HG02973 (cell line): ENCODE measurements around the gene BBOX1.
"Not testable (repeated sequence)": the region's sequence is repeated elsewhere in the genome, so short reads cannot be mapped to it uniquely, and the experiment has no call there.

Source experiments
- ATAC-seq: cut with Tn5 transposase; IDR thresholded peaks from one replicate; pipeline ENCODE4 v1.9.1; 2021; ENCODE audit warnings: moderate library complexity; ENCODE audit not compliant: unreplicated experiment

Gene BBOX1, protein sequence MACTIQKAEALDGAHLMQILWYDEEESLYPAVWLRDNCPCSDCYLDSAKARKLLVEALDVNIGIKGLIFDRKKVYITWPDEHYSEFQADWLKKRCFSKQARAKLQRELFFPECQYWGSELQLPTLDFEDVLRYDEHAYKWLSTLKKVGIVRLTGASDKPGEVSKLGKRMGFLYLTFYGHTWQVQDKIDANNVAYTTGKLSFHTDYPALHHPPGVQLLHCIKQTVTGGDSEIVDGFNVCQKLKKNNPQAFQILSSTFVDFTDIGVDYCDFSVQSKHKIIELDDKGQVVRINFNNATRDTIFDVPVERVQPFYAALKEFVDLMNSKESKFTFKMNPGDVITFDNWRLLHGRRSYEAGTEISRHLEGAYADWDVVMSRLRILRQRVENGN

DNA sequence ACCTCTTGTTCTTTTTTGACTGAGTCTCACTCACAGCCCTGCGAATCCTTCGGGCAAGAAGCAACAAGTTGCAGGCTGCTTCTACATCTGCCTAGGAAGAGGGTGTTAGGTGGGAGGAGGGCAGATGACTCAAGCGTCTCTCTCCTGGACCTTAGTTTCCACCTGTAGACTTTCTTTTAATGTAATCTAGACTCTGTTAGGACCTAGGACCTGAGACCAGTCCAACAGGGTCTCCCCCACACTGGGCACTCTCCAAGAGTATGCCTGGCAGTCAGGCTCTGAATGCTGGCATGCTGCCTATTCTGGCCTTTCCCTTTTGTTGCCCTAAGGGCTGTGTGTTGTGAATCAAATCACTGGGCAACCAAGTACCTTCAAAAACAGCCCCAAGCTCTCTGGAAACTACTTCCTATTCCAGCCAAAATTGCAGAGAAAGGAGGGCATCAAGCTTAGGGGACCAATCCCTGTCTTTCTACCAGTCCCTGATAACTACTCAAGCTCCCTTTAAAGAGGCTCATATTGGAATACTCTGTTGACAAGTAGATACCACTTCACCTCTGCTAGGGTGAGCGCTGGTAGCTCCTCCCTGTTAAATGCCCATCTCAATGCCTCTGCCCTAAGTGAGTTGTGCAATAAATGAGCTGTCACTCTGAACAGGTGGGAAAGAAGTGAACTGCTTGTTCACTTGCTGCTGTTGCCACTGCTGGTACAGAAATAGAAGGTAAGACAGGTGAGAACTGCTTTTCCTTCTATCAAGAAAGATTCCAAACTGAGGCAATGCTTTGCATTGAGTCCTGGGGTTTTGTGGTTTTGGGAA, at the start of gene BBOX1:
BBOX1 (plus strand) TSS at position 514 of the 814 bp plus-strand sequence. CDS start 14,616 bp downstream, outside the sequence.
- no peak for ATAC-seq

DNA sequence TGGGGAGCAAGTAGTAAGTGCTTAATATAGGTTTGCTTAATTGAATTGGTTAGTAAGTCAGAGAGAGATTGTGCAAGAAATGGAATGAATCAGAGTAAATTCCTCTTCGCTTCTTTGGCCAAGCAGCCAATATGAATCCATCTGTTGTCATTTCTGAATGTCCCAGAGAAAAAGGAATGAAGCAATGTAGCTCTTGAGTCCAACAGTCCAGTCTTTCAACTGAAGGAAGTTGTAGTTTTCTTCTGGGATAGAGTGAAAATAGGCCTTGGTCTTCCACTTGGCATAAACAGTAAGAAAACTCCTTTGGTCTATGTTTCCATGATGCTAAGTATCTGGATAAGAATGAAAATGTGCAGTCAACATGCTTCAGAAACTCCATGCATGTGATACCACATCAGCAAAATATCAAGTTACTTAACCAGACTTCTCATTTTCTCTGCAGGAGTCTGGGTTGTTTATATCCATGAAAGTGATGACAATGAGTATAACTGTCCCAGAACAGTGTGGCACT, 48.5 kb upstream of the BBOX1 start:
- no peak for ATAC-seq

DNA sequence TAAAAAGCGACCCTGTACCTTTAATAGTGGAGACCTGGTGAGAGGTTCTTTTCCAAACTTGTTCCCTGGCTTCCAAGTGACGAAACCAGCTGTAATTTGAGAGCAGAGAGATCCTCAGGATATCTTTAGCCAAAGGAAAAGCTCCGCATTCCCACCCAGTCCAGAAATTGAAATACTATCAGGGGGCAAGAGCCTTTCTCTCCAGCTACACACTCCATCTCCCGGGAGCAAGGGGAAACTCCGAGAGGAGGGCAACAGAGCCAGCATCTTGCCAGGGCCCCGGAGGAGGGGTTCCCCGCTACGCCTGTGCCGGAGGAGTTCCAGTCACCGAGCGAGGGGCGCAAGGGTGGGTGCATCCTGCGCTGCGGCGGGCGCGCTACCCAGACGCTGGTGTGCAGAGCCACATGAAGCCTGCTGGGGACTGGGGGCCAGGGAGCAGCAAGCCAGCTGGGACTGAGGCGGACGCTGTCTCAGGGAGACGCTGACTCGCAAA, 46.6 kb upstream of the BBOX1 start, which contains the start of gene FIBIN:
FIBIN (plus strand) TSS at position 148 of the 493 bp plus-strand sequence. CDS start 415 bp downstream, outside the sequence.
- ATAC-seq, result no peak

- no peak for ATAC-seq
Observed at GRCh38 chr11:26994631-26995095, 46.0 kb upstream of the BBOX1 start.

GRCh38 chr11:26995701-26996460, 44.7 kb upstream of the BBOX1 start:
- no peak for ATAC-seq

DNA sequence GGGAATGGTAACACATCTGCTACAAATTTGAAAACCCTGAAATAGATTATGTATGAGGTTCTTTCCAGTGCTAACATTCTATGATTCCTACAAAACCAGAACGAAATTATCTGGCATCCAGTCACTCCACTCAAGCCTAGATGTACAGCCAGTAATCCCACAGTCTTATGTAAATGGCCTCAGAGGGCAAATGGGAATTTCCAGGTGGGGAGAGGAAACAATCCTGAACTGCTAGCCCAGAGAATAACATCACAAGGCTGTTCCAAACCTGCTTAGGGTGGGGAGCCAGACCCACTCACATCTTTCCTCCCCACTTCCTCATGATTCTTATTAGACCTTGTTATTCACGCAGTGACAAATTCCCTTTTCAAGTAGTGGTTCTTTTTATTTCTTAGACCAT, 43.2 kb upstream of the BBOX1 start:
- ATAC-seq, result no peak

DNA sequence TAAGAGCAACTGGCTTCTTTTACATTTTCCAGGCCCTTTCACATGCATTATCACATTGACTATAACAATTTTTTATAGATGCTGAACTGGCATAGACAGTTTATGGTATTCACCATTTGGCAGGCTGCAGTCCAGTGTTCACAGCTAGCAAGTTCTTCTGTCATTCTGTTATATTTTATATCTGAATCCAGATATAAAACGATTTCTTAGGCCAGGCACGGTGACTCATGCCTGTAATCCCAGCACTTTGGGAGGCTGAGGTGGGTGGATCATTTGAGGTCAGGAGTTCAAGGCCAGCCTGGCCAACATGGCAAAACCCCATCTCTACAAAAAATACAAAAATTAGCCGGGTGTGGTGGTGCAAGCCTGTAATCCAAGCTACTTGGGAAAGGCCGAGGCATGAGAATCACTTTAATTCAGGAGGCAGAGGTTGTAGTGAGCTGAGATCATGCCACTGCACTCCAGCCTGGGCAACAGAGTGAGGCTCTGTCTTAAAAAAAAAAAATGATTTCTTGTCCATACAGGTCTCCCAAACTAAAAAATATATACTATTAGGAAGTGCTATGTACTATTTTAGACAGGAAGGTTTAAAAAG, 39.4 kb upstream of the BBOX1 start:
- ATAC-seq, result not testable (repeated sequence)

DNA sequence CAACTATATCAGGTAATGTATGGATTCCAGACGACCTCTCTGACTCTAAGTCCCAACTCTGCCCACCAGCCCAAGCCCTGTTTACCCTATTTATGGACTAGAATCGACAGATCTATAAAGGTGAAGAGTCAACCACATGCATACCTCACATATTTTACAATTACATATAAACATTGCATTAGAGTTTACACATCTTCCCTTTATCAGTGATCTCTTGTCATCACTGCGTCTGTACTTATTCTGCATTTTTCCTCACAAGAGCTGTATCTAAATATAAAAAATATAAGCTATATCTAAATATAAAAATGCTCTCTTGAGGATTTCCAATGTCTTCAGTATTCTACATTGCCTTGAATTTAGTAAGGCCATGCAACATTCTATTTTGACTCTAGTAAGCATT, 38.2 kb upstream of the BBOX1 start:
- no peak for ATAC-seq

- ATAC-seq, result no peak
Observed at GRCh38 chr11:27002838-27003237, 37.8 kb upstream of the BBOX1 start.

GRCh38 chr11:27004103-27004502, 36.5 kb upstream of the BBOX1 start:
- no peak for ATAC-seq

DNA sequence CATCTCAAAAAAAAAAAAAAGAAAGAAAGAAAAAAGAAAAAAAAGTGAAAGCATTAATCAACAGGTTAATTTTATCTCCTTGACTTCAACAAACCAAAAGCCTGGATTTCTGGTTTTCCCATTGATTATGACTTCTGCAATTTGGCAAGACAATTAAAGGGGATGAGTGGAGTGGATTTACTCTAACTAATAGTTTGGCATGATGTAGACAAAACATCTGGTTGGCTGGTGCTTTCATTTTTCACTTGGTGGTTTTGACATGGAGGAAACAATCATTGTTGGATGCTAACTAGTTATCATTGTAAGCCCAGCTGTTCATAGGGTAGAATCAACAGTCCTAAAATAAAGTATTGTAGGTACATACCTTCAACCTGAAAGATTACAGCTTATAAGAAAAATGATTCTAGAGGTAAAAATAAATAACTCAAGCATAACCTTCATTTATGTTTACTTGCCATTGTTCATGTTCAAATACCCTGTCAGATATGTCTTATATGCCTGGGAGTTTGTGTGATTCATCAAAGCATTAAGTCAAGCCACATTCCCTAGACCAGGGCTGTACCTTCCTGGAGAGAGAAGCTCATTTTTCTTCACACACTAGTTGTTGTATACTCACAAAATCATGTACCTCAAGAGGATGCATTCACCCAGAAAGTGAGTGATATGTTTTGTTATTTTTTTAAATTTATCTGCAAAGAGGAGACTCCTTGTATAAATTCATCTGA, 31.6 kb upstream of the BBOX1 start:
- ATAC-seq, result no peak

- no peak for ATAC-seq
Observed at GRCh38 chr11:27011560-27012233, 28.9 kb upstream of the BBOX1 start.

GRCh38 chr11:27012234-27012921, 28.2 kb upstream of the BBOX1 start:
- no peak for ATAC-seq

GRCh38 chr11:27013781-27014361, 26.7 kb upstream of the BBOX1 start:
- ATAC-seq, result no peak

DNA sequence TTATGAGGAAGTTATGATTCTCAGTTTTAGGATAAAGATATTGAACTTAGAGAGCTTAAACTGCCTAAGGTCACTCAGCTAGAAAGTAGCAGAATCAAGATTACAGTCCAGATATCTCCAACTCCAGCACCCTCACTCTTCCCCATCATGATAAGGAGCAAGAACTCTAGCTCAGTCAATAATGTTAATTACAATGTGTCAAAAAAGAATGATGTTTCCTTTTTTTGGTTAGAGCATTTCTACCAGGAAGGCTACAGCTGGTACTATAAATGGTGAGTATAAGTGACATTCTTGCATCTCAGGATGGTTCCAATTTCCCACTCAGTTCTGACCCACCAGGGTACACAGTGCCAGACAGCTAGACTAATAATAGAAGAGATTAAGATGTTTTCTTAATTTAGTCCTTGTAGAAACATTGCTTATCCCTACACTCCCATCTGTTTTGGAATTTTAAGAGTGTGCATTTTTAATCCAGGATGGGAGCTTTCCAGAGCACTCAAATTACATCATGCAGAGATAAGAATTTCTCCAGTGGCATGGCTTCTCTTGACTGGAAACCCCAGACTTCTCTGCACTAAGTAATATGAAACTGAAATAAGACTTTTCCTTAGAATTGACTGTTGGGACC, 21.6 kb upstream of the BBOX1 start:
- no peak for ATAC-seq

GRCh38 chr11:27020751-27021150, 19.9 kb upstream of the BBOX1 start:
- ATAC-seq, result no peak

DNA sequence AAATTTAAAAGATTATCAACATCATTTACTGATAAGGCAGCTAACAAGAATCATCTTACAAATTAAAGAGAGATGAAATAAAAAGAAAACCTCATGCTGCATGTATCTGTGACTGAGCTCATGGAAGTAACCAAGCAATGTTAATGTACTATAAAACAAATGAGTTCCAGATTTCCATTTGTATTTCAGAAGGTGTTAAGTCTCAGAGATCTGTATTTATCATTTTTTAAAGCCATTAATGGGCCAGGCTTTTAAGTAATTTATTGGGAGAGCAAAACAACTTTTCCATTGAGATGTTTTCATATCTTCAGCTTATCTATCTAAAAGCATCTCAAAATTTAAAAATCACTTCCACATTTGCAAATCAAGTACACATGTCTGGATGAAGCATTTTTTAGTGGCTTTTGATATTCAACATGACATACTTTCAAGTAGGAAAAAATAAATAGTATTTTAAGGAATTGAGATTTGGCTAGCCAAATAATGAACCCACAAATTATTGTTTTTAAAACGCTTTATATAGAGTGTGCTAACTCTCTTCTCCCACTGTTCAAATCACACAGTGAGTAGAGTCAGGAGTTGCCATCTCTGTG, 17.9 kb upstream of the BBOX1 start:
- no peak for ATAC-seq
